T-helper 22 cell (primary cell): ENCODE measurements around the gene CCNY.
"Not testable (repeated sequence)": the region's sequence is repeated elsewhere in the genome, so short reads cannot be mapped to it uniquely, and the experiment has no call there.

Source experiments
- DNase-seq: peaks from one replicate; pipeline ENCODE4 v3.0.0-alpha.2; 2020; ENCODE audit warnings: low read depth

Gene CCNY

DNA sequence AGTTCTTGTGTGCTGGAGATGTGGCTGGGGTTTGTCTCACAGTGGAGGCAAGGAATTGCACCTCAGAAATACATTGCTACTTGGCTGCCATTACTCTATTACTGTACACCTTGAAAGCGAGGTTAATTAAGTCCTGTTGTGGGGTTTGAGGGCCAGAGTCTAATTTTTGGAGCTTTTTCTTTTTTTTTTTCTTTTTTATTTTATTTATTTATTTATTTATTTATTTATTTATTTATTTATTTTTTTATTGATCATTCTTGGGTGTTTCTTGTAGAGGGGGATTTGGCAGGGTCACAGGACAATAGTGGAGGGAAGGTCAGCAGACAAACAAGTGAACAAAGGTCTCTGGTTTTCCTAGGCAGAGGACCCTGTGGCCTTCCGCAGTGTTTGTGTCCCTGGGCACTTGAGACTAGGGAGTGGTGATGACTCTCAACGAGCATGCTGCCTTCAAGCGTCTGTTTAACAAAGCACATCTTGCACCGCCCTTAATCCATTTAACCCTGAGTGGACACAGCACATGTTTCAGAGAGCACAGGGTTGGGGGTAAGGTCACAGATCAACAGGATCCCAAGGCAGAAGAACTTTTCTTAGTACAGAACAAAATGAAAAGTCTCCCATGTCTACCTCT is 69.8 kb downstream of the CCNY start:
- DNase-seq, result not testable (repeated sequence)

DNA sequence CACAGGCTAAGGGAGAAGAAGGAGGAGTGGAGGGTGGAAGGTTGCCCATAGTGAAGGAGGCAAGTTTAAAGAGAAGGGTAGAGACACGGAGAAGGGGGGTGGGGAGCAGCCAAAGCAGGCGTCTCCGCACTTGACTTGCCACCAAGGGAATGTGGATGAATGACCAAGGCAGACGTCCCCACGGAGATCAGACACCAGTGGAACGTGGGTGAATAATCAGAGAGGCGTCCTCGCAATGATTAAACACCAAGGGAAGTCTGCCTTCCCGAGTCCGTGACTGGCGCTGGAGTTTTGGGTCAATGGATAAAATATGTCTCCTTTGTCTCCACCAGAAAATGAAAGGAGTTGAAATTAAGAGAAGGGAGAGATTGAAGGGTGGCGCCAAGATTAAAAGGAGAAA is 71.4 kb downstream of the CCNY start:
- not testable (repeated sequence) for DNase-seq

DNA sequence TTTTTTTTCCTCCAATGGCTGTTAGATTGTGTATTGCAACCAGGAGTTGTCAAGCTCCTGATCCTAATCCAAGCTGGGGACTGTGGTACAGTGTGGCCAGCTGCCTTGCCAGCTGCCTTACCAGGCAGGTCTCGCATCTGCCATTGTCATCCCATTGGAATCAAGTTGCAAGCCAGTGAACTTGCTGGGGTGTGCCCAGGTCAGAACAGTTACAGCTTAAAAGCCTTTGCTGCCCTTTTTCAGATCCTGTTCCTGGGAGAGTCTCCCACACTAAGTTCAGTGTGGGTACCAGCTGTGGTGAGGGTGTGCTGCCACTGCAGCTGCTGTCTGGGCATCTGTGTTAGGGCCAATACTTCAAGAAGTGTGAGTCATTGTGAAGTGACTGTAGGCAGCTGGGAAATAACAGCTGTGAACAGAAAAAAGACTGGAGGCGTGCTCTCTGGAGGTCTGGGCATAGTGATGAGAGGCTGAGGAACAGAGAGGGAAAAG is 72.8 kb downstream of the CCNY start:
- no peak for DNase-seq

DNA sequence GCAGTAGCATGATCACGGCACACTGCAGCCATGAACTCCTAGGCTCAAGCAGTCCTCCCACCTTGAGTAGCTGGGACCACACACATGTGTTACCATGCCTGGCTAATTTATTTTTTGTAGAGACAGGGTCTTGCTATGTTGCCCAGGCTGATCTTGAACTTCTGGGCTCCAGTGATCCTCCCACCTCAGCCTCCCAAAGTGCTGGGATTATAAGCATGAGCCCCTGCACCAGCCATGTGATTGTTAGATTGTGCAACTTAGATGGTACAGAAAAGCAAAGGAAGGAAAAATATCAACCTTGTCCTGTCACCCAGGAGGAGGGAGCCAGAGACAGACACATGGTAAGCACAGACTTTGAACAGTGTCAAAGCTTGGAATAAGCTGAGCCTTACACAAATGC is 73.5 kb downstream of the CCNY start:
- no peak for DNase-seq

DNA sequence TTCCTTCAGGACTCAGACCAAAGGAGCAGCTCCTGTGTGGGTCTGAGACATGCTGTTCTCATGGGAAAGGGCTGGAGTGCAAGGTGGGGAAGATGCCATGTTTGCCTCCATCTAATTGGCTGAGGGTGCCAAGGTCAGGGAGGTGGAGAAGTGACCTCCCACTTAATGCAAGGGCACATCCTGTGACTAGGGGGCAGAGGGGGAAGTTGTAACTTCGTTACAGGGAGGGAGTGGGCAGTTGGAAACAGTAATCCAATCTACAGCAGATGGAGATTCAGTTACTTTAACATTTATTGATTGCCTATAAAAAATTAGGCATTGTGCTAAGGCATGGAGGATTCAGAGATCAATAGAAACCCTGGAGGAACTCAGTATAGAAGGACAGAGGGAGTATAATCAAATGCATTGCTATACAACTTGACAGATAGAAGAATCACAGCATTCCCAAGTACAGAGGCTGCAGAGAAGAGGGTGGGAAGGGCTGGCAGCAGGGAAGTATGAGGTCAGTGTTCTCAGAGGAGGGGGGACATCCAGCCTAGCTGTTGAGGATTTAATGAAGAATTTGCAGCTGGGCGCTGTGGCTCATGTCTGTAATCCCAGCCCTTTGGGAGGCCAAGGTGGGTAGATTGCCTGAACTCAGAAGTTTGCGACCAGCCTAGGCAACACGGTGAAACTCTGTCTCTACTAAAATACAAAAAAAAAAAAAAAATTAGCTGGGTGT is 75.9 kb downstream of the CCNY start:
- no peak for DNase-seq

DNA sequence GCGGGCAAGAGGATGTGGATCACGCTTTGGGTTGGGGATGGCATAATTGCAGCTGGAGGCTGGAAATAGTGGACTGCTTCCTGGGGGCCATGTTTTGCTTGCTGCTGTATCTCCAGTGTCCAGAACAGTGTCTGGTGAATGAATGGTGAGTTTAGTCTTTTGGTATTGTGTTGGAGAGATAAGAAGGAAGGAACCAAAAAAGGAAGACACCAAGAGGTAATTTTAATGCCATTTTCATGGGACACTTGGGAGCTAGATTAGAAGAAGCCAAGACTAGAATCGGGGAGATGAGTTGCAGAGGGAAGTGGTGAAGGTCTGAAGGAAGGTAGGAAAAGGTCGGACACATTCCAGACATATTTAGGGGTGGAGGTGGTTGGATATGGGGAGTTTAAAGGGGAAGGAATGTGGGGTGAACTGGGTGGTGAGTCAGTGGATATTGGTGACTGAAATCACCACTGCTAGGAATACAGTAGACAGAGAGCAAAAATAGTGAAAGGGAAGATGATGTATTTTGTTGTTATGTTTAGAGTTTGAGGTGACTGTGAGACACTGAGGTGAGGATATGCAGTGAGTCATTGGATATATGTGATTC is 76.7 kb downstream of the CCNY start:
- DNase-seq, result no peak

DNA sequence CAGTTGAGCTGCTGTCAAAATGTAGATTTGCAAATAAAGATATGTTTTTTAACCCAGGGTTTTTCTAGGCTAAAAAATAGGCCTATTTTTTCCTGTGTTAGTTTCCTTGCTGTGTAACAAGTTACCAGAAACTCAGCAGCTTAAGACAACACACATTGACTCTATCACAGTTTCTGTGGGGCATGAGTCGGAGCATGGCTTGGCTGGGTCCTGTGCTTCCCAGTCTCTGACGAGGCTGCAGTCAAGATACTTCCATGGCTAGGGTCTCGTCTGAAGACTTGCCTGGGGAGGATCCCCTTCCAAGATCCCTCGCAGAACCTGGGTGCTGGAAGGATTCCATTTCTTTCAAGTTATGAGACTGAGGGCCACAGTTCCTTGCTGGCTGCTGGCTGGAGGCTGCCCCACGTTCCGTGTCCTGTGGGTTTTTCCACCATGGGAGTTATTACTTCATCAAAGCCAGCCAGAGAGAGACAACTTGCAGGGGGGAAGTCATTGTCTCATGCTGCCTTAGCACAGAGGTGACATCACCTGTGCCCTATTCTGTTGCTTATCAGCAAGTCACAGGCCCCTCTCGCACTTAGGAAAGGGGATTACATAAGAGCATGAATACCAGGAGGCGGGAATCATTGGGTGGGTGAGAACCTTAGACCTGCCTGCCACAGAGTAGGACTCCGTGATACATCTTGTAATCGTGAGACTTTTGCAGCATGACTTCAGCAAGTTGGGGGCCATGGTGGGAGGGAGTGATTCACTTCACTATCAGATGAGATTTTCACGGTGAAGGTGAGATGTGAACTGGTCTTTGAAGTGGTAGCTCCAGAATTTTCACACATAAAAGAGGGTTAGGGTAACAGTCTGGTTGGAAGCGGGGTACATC is 77.9 kb downstream of the CCNY start:
- DNase-seq, result no peak

DNA sequence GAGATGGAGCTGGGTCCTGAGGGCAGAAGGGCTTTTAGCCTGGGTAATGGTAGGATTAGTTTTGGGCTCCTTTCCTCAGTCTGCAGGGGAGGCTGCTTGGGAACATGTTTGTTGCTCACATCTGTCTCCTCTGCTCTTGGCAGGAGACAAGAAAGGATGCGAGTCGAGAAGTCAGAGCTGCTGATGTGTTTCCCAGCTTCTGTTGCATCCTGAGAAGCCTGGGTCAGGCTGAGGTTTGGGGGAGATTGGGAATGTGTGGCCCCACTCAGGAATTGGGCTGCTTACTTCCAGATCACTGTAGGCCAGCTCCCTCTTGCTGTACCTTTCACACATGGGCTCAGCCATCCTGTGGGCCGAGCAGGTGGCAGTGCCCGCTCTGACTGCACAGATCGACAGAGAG is 79.2 kb downstream of the CCNY start:
- DNase-seq, result no peak

DNA sequence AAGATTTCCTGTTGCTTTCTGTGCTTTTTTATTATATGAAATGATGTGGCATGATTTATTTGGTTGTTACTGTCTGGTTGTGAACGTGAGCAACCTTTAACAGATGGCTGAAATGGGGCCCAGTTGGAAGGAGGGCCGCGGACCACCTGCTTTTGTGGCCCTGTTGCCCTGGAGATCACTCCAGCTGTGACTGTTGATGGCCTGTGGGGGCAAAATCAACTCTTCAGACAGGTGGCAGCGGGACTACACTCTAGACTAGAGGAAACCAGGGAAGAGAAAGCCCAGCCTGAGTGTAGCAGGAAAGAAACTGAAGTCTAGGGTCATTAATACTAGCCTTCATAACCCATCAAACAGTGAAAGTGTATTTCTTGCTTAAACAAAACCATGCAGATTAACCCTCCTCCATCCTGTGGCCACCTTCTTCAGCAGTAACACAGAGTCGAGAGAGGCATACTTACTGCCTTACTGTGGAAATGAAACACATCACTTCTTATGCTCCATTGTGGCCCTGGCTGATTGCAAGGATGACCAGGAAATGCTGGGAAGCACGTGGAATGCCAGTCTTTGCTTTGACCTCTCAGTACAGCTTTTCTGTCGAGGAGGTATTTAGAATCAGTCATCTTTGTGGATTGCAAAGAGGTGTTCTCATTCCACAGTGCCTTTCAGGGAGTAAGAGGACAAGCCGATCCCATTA is 80.5 kb downstream of the CCNY start:
- no peak for DNase-seq

DNA sequence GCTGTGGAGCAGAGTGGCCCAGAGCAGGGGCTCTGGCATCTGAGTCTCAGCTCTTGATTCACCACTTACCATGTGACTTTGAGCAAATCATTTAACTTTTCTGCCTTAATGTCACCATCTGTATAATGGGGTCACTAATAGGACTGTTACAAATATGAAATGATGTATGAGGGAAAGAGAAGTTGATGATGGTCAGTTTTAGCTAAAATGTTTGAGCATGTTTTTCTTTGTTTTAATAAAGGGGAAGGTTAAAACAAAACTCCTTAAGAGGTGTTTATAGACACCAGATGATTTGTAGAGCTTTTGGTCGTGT is 81.0 kb downstream of the CCNY start:
- no peak for DNase-seq

DNA sequence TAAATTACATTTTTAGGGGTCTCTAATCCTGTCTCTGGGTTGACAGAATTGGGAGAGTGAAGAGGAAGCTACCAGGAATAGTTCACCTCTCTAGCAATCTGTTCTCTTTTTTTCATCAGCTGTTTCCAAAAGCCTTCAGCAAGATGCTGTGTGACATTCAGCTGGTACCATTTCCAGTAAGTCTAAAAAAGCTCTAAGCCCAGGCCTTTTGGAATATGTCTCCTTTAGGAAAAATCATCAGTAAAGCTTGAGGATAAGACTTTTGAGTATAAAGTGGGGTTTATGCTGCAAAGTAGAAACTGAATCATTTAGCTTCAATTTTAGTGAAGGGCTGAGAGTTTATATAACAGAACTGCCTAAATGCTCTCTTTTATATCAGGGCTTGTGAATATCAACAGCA is 81.5 kb downstream of the CCNY start:
- DNase-seq, result no peak

DNA sequence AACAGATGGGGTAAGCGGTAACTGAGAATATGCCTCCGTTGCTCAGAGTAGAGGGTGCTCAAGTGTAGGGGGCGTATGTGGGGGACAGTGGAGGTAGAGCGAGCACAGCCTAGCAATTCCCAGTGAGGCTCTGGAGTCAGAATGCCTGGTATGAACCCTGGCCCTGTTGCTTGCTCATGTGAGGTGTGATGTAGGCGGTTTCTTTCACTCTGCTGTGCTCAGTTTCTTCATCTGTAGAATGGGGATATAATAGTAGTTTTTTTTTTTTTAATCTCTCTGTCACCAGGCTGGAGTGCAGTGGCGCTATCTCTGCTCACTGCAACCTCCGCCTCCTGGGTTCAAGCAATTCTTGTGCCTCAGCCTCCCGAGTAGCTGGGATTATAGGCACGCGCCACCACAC is 82.3 kb downstream of the CCNY start:
- not testable (repeated sequence) for DNase-seq

DNA sequence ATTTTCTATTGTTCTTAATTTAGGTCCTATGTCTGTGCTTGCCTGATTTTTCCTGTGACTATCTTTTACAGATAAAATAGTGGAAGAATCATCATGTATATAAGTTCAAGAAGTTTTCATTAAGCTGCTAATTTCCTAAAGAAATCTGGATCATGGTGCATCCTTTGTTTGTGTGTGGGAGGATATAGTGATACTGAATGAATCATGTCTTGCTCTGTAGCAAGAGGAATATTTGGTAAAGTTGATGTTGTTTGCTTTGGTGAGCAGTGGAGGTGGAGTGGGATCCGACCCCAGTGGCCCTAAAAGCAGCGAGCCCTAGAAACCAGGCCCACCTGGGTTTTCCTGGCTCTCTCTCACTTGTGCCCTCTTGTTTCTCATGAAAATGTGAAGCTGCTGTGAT is 83.7 kb downstream of the CCNY start:
- no peak for DNase-seq

DNA sequence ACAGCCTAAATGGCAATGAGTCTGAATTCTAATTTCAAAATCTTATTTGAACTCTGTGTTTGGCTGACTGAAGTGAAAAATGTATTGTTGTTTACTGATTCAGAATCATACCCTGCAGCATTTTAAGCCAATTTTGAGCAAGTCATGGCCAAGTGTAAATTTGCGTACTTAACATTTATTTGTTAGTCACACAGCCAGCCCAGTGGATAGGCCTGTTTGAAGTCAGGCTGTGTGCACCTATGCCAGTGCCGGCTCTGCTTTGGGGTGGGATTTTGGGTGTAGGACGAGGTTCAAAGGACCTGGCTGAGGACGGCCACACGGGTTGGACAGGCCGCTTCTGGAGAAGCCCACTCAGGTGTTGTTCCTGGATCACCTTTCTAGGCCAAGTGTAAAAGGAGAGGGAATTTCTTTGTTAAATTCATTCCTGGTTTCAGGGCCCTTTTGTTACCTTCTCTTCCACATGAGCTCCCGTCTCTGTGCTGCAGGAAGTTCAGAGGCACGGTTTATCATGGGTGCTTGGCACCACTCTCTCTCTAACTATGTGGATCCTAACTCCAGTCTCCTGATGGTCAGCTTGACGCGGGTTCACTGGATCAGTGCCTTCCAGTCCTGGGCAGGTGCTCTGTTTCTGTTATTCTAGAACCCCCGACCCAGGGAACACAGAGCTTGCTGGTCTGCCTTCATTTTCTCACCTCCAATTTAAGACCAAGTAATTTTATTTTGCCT is 84.7 kb downstream of the CCNY start:
- no peak for DNase-seq

DNA sequence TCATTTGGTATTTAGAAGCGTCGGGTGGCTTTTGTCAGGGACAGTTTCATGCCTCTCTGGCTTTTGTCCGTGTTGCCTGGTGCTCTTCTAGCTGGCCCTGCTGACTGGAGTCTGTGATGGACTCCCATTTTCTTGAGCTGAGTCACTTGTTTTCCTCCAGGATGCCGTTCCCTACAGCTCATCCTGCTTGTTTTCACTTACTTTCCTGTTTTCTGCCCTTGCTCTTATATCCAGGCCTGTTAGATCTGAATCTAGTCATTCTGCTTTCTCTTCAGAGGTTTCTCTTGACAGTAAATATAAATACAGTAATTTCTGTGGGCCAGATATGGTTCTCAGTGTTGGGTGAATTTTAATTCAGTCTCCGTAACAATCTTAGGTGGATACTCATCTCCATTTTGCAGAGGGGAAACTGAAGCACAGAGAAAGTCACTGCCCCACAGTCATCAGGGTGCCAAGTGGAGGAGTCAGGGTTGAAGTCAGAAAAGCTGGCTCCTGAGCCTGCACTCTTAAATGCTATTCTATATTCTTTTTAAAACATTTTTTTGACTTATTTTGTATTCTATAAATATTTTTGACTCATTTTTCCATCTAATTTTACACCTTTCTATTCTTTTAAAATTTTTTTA is 85.4 kb downstream of the CCNY start:
- DNase-seq, result no peak

DNA sequence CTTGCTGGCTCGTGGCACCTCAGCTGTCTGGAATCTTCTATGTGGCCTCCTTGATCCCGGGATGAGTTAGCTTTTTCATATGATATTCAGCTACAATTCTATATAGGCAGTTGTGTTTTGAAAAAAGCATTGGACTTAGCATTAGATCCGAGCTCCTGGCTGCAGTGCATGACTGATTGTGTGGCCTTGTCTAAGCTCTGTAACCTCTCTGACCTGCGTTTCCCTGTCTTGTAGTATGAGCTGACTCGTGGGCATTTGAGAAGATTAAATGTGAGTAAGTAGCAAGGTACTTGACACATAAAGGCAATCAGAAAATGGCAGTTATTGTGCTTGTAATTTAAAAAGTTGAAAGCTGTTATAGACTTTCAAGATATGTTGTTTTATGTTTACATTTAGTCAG is 85.9 kb downstream of the CCNY start:
- no peak for DNase-seq

DNA sequence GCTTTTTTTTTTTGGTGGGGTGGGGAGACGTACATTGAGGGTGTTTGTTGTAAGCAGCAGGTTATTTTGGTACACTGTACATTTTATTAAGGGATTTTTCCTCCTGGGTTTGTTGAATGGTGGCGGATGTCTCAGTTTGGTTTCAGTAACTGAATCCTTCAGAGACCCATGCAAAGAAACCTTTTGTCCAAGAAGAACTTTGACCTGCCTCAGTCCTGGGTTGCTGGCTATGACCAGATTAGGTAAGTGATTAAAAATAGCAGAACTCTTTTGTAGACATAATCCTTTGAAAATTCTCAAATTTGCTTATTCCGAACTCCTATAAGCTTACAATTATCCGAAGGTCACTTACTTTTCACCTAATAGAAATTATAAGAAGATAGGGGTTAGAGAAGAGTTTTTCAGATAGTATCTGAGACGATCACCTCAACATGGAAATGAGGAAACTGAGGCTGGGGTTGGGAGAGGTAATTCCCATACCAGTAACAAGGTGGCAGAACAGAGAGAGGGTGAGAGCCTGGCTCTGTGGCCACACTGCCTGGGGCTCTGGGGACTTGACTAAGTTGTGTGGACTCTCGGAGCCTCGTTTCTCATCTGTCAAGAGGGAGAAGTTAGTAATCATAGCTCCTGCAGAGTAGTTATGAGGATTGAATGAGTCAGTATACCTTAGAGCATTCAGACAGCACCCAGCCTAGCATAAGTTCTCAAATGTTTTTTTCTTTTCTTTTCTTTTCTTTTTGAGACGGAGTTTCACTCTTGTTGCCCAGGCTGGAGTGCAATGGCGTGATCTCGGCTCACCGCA is 87.4 kb downstream of the CCNY start:
- DNase-seq, result no peak

DNA sequence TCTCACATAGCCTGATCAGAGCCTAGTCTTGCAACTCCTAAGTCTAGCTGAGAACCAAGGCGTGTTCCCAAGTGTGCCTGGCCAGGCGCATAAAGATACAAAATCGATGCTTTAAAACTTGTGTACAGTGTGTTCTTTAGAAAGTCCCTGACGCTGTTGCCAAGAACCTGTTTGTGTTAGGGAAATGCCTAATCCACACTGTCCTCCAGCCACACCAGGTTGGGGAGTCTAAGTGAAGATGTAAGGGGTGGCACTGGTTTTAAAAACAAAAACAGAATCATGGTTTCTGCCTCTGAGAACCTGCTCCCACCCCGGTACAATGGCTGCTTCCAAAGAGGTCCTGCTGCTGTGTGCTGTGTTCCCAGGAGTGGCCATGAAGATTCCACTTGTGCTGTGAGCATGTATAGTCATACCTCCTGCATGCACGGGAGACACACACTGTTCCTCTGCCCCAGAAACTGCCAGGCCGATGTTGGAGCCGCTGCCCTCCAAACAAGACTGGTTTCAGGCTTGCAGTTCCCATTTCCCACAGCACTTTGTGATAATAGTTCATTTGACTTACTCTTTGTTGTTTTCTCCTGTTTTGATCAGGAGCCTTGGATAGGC is 88.5 kb downstream of the CCNY start:
- no peak for DNase-seq

DNA sequence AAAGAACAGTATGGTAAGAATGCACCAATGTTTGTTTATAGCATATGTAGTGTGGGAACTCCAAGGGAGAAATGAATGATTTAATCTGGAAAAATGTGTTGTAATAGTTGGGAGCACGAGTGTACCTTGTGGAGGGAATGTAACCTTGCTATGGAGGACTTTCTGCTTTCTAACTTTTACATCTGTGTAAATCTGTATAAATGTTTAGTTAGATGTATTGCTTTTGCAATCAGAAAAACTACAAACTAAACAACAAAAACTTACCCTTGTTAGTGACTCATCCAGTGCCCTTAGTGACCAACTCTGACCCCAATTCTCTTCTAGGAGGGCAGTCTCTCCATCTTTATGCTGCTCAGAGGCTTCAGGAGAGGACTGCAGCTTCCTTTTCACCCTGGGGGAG is 89.3 kb downstream of the CCNY start:
- DNase-seq, result no peak

DNA sequence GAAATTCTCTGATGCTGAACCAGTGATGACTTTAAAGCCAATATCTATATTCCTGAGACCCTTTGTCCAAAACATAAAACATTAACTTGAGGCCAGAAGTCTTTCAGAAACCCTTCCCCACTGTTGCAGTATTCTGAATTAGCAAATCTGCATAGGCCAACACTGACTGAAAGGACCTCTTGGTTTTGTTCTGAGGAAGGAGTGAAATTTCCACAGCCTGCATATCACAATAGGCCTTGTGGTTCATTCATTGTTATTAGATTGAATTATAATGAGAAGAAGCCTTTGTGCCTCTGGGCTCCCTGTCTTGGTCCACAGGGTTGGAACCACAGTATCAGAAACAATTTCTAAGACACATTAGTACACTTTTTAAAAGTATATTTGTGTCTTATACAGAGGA is 90.3 kb downstream of the CCNY start:
- no peak for DNase-seq
